Activated T-cell treated with anti-CD3 and anti-CD28 coated beads for 48 hours (primary cell): ENCODE measurements around the gene SLC6A20.

Experiments used
- DNase-seq: peaks from one replicate; pipeline ENCODE4 v3.0.0-alpha.2; 2020; ENCODE audit warnings: low read depth

Gene SLC6A20

DNA sequence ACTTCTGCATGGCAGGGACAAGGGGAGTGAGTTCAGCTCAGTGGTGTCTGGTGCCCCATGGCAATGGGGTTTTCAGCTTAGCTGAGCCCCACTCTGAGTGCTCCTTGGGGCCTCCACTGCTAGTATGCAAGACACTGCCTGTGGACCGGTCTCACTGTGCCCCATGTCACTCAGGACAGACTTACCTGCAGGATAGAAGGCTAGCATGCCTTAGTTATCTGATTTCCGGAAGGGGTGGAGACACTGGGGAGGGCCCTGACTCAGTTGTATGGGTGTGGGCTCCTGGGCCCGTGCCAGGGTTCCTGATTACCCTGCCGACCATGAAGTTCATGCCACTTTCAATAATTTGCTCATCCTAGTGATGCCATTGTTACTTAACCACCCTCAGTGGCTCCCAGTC lies 4.3 kb upstream of the SLC6A20 start:
- DNase-seq, result no peak

GRCh38 chr3:45799586-45799985 lies 3.2 kb upstream of the SLC6A20 start:
- no peak for DNase-seq

GRCh38 chr3:45798034-45798433 lies 1.7 kb upstream of the SLC6A20 start:
- DNase-seq, result no peak

GRCh38 chr3:45796902-45797637 lies 734 bp upstream of the SLC6A20 start:
- DNase-seq, result no peak

DNA sequence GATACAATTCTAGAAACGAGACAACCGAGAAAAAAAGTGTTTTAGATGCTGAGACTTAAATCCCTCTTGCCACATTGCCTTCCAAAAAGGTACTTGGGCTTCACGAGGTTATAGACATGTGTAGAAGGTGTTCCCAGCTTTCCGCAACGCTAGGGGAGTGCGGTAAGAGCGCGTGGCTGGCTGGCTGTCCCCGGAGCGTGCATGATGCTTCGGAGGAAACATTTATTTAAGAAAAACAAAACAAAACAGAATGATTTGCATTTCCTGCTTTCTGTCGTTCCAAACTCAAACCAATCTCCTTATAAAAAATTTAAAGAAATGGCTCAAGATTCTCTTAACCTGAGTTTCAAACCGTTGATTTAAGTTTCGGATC lies 841 bp downstream of the SLC6A20 start:
- DNase-seq, result no peak

GRCh38 chr3:45794660-45795059 lies 1.7 kb downstream of the SLC6A20 start:
- DNase-seq, result no peak

GRCh38 chr3:45794177-45794560 lies 2.2 kb downstream of the SLC6A20 start:
- DNase-seq, result no peak

GRCh38 chr3:45793482-45794176 lies 2.7 kb downstream of the SLC6A20 start:
- no peak for DNase-seq

DNA sequence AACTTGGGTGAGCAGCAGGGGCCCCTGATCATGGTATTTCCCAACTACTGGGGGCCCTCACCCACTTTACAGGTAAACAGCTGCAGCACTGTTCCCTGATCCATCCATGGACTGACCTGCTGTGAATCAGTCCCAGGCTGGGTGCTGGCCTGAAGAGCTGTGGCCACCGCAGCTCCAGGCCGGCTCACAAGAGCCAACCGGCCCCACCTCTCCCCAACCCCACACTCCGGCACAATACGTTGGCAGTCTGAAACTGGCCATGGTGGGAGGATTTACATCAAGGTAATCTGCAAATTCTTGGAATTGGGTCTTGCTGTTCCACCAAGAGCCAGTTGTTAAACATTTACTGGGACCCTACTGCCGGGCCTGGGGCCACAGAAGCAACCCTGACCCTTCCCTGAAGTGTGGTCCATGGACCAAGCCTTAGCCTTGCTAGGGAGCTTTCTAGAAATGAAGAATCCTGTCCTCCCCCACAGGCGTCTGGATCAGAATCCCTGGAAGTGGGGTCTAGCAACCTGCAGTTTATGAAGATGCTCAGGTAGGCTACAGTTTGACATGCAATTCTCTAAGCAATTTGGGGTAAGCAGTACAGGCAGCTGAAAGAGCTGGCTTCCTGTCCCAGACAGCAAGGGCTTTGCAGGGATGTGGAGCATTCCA lies 3.7 kb downstream of the SLC6A20 start:
- no peak for DNase-seq

- DNase-seq, result no peak
Observed at GRCh38 chr3:45792036-45792435, 4.3 kb downstream of the SLC6A20 start.

DNA sequence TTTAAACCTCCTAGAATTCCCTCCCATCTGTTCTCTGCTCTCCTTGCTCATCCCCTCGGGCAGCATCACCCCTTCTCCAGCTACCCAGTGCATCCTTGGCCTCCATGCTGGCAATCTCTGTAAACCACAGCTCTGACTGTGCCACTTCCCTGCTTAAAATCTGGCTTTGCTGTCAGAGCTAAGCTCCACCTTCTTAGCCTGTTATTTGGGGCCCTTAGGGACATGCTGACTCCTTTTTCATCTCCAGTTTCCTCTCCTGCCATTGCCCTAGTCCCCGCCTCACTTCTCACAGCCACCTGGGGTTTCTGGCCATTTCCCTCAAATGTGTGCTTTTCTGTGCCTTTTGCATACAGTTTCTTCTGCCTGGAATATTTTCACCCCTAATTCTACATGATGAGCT lies 5.7 kb downstream of the SLC6A20 start:
- DNase-seq, result no peak

DNA sequence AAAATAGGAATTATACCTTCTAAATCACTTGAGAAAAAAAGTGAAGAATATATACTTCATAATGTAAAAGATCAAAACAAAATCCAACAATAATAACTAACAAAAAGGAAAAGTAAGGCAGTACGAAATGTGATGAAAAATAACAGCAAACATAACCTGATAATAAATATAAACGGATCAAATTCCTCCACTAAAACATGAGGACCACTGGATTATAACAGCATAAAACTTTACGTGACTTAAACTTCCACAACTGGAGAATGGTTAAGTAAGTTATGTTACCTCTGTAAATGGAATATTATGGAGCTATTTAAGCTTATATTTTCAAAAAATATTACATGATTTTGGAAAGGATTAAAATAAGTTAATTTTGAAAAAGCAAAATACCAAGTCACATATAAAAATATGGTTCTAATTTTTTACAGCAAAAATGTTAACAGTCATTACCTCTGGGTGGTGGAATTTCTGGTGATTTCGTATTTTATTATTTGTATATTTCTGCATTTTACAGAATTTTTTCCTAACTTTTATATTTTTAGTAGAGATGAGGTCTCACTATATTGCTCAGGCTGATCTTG lies 7.0 kb downstream of the SLC6A20 start:
- DNase-seq, result no peak

DNA sequence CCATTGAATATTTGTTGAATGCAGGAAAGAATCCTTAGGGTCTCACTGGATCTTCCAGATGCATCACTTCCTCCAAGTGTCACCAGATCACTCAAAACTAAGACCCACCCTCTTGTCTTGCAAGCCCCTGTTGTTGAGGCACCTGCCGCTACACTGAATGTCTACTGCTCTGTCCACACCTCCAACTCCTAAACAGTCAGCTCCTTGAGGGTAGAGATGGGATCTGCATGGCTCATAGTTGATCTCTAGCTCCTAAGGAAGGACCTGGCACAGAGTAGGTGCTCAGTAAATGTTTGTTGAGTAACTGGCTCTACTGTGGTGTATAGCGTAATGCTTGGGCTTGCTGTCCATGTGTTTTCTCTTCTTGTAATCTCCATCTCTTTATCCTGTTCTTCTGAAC lies 8.8 kb downstream of the SLC6A20 start:
- no peak for DNase-seq

- DNase-seq, result no peak
Observed at GRCh38 chr3:45786801-45787495, 9.4 kb downstream of the SLC6A20 start.

DNA sequence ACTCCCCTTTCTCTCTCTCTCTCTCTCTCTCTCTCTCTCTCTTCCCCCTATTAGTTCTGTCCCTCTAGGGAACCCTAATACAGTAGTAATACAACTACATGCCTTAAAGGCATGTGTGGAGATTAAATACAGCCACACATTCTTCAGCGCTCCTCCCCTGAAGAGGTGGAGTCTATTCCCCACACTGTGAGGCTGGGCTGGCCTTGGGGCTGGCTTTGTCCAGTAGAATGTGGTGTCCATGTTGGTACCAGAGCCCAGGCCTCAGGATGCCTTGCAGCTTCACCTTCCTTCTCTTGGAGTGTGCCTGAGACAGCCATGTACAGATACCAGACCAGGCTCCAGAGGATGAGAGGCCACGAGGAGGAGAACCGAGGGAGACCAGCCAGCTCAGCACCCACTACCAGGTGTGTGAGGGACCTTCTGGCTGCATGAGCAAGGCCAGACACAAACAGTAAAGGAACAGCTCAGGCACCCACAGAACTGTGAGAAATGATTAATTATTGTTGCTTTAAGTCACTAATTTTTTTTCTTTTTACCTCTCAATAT lies 10.7 kb downstream of the SLC6A20 start:
- DNase-seq, result no peak

- no peak for DNase-seq
Observed at GRCh38 chr3:45783667-45784066, 12.7 kb downstream of the SLC6A20 start.

DNA sequence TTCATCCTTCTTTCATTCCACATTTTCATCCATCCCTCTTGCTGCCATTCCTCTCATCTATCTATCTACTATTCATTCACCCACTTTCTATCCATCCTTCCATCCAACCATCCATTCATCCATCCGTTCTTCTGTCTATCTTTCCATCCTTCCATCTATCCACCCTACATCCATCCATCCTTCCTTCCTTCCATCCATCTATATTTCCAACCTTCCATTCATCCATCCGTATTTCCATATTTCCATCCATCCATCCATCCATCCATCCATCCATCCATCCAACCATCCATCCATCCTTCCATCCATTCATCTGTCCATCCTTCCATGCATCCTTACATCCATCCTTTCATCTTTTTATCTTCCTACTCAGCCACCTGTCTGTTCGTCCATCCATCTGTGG lies 14.0 kb downstream of the SLC6A20 start:
- no peak for DNase-seq

DNA sequence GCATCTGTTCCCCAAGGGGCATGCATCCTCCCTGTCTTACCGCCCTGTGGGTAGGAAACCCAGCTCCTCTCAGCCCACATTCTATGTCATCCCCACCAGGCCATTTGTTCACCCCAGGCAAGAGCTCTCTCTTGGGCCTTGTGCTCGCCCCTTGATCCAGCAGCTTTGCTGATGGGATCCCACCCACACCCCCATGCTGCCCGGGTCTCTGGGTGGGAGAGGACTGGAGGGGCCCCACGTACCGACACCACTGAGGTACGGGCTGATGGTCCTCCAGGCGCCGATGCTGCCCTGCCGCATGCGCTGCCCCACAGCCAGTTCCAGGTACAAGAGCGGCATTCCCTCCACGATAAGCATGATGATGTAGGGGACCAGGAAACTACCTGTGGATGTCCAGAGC lies 14.5 kb downstream of the SLC6A20 start:
- DNase-seq, result no peak

DNA sequence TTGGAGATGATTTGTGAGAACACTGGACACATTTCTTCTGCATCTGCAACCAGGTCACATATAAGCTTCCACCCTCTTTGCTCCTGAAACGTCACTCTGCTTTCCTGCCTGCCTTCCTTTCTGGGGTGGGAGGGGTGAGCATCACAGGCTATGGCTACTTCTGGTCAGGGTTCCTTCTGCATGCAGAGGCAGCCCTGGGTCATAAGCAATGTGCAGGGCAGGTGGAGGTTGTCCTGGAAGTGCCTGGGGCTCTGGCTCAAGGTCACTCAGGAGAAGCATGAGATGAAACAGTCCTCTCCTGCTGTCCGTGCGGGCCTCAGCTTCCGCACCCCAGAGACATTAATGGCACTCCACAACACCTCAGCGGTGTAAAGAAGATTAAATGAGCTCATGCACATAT lies 15.1 kb downstream of the SLC6A20 start:
- no peak for DNase-seq

DNA sequence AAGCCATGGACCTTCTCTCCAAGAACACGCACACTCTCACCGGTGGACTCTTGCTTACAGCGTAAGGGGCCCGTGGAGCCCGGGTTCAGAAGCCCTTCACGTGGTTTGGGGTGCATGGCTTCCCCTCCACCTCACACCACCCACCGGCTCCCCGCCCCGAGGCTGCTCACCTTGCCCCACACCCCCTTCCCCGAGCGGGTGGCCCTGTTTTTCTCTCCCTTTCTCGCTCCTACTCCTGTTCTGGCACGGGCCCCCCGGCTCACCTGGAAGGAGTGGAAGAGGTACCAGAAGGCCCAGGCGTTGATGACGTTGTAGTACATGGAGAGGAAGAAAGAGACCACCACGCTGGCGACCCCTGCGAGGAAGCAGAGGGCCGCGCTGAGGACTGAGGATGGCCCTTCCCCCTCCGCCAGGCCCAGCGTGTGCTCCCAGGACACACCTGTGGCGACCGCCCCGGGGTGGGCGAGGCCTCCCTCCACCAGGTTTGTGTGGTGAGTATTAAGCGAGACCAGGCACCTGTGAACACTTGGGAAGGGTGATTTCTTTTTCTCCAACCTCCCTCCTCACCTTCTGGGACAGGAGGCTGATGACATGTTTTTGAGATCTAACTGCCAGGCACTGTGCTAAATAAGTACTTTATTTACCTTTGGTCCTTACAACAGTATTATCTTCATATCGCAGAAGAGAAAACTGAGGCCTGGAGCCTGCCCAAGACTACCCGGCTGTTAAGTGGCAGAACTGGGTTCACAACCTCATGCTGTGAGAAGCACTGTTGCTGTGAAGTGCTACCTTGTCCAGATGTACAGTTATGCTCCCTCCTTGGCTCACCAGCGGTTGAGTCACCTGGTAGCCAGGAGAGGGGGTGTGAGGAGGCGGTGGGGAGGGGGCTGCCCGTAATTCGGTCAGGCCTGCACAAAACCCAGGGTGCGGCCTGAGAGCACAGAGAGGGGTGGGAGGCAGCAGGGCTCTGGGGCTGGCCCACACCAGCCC lies 16.3 kb downstream of the SLC6A20 start:
- DNase-seq, result no peak

DNA sequence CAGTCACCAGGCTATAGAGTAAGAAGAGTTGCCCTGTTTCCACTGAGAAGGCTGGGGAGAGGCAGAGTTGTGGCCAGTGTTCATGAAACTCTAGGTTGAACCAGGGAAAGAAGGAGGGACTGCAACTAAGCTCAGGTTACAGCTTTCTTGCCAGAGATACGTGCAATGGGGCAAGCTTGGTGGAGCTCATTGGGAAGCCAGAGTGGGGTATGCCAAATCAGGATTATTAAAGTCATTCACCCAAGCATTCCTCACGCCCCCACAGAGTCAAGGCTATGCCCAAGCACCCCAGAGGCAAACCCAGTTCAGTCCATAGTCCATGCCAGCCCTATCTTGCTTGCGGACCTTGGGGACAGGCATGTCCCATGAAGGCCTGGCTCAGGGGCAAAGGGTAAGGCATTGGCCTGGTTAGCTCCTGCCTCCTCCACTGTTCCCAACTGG lies 17.6 kb downstream of the SLC6A20 start:
- no peak for DNase-seq
